ENCODE measurements around the gene SLC9A8. TPM values are rescaled to one million over a fixed set of nuclear protein-coding genes. Genes with fewer than 3 reads are reported as not detected.
A peak's percentile ranks its signal among the peaks of the same experiment; 100 is the strongest.

SLC9A8 gene
- total RNA-seq, 1 donor from 2014 or later = 65.7 TPM

DNA sequence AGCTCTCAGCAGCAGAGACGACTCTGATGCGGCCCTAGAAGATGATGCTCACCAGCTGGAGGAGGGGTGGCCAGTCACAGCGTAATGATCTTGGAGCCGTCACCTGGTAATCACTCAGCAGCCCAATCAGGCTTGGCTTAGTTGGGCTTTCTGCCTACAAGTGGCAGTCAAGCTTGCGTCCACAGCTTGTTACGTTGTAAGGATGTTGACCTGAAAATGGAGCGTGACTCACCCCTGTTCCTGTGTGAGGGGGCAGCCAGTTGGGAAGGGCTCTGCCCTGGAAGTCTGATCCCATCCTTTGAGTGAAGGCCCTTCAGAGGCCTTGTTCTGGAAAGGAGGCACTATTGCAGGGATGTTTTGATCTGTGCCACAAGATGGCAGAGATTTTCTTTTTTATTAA lies 52.9 kb downstream of the SLC9A8 start:
- DNase-seq (no peak), ATAC-seq (ENCODE audit: low read depth) (no peak)
- TF ChIP-seq, protein P1, sequence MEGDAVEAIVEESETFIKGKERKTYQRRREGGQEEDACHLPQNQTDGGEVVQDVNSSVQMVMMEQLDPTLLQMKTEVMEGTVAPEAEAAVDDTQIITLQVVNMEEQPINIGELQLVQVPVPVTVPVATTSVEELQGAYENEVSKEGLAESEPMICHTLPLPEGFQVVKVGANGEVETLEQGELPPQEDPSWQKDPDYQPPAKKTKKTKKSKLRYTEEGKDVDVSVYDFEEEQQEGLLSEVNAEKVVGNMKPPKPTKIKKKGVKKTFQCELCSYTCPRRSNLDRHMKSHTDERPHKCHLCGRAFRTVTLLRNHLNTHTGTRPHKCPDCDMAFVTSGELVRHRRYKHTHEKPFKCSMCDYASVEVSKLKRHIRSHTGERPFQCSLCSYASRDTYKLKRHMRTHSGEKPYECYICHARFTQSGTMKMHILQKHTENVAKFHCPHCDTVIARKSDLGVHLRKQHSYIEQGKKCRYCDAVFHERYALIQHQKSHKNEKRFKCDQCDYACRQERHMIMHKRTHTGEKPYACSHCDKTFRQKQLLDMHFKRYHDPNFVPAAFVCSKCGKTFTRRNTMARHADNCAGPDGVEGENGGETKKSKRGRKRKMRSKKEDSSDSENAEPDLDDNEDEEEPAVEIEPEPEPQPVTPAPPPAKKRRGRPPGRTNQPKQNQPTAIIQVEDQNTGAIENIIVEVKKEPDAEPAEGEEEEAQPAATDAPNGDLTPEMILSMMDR (IDR thresholded peaks at IDR 0.05) = no peak
- peaks cover 91% of the 10 kb centered on the region for H3K36me3 Mint-ChIP-seq (ENCODE audit: low read depth)
- peaks cover 19% of the 10 kb centered on the region for H3K4me1 Mint-ChIP-seq
- H3K27ac Mint-ChIP-seq = no peak overlapping the region
- intact Hi-C loops (cut with micrococcal nuclease) = no loop called here
- H3K9me3 Mint-ChIP-seq = no peaks in the 10 kb centered on the region
- ChIA-PET CTCF (interaction anchor here (1.3 kb wide), 1 partner anchor 257 kb away, joined by 3 read pairs; no protein-coding TSS in a partner anchor), POLR2A (no interaction called here)
- no peaks in the 10 kb centered on the region for H3K27me3 Mint-ChIP-seq
- no peak overlapping the region for H3K4me3 Mint-ChIP-seq

DNA sequence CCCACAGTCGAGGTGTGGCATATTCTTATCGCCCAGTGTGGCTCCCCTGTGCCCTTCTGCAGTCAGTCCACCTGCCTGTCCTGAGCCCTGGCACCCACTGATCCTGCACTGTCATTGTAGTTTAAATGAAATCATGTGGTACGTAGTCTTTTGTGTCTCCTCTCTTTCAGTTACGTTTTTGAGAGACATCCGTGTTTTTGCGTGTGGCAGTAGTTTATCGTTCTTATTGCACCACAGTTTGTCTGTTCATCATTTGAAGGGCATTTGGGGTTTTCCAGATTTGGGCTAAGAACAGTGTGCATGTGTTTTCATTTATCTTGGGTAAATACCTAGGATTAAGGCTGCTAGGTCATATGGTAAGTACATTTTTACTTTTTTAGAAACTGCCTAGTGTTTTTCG lies 53.4 kb downstream of the SLC9A8 start:
- Mint-ChIP-seq H3K27me3 (no peaks in the 10 kb centered on the region), H3K36me3 (ENCODE audit: low read depth) (peaks cover 91% of the 10 kb centered on the region), H3K9me3 (no peaks in the 10 kb centered on the region), H3K27ac (no peak overlapping the region), H3K4me1 (peaks cover 19% of the 10 kb centered on the region), H3K4me3 (no peak overlapping the region)
- no peak for DNase-seq
- TF ChIP-seq, protein P1 (IDR thresholded peaks at IDR 0.05) = no peak
- POLR2A ChIA-PET = no interaction called here
- no peak for ATAC-seq (ENCODE audit: low read depth)
- intact Hi-C loops (cut with micrococcal nuclease) = no loop called here
- CTCF ChIA-PET = no interaction called here

DNA sequence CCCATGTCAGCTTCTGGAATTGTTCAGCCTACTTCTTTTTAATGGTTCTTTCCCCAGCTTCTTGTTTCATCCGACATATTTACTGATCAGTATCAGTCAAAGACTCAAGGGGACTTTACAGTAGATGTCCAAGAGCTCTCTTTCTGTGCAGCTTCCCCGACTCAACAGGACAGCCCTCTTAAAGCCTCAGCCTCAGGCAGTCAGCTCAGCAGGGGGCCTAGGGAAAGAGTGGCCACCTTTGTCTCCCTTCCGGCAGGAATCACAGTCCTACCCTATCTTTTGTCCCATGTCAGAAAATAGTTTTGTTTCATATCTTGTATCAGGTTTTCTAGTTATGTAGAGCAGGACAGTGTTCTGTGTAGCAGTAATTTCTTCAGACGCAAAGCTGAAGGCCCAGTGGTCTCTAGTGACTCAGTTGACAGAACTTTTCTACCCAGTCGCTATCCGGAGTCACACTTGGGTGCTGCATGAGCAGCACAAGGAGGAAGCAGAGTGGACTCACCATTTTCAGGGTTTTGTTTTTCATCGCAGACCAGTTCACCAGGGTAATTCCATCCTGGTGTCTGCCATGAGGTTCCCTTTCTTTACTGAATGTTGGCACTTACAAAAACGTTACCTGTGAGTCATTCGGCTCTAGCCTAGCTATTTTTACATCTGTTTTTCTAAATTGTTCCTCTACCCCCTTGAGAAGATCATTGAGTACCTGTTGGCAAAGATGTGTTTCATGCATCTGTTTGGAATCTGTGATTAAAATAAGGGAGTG lies 55.0 kb downstream of the SLC9A8 start:
- ChIA-PET POLR2A (interaction anchor here (0.6 kb wide), 1 partner anchor 235 kb away, joined by 3 read pairs; no protein-coding TSS in a partner anchor), CTCF (no interaction called here)
- Mint-ChIP-seq H3K9me3 (no peaks in the 10 kb centered on the region), H3K27me3 (no peaks in the 10 kb centered on the region), H3K4me1 (peaks cover 19% of the 10 kb centered on the region), H3K4me3 (no peak overlapping the region), H3K27ac (no peak overlapping the region), H3K36me3 (ENCODE audit: low read depth) (peaks cover 77% of the 10 kb centered on the region)
- intact Hi-C loops (cut with micrococcal nuclease) = no loop called here
- ATAC-seq (ENCODE audit: low read depth) (peak; percentile 47), DNase-seq (no peak)
- TF ChIP-seq, protein P1 (IDR thresholded peaks at IDR 0.05) = no peak

DNA sequence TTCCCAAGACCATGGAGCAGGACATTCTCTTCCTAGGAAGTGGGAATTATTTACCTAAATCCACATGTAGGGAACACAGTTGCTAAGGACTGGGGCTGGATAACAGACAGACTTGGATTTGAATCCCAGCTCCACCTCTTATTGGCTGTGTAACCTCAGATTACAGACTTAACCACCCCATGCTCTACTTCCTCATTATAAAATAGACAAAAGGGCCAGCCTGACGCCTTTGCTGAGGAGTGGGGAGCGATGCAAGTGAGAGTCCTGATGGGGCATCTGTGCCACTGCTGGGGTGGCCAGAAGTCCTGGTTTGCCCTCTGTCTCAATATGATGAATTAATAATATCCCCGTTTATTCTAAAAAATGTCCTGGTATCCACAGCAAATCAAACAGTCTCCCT lies 55.9 kb downstream of the SLC9A8 start:
- H3K4me1 Mint-ChIP-seq = peaks cover 19% of the 10 kb centered on the region
- H3K27me3 Mint-ChIP-seq = no peaks in the 10 kb centered on the region
- no peak for ATAC-seq (ENCODE audit: low read depth)
- ChIA-PET CTCF (no interaction called here), POLR2A (interaction anchor here (0.6 kb wide), 1 partner anchor 236 kb away, joined by 3 read pairs; no protein-coding TSS in a partner anchor)
- intact Hi-C loops (cut with micrococcal nuclease) = no loop called here
- DNase-seq = no peak
- no peak overlapping the region for H3K4me3 Mint-ChIP-seq
- TF ChIP-seq, protein P1 (IDR thresholded peaks at IDR 0.05) = no peak
- no peak overlapping the region for H3K27ac Mint-ChIP-seq
- H3K36me3 Mint-ChIP-seq (ENCODE audit: low read depth) = peaks cover 74% of the 10 kb centered on the region
- H3K9me3 Mint-ChIP-seq = no peaks in the 10 kb centered on the region

DNA sequence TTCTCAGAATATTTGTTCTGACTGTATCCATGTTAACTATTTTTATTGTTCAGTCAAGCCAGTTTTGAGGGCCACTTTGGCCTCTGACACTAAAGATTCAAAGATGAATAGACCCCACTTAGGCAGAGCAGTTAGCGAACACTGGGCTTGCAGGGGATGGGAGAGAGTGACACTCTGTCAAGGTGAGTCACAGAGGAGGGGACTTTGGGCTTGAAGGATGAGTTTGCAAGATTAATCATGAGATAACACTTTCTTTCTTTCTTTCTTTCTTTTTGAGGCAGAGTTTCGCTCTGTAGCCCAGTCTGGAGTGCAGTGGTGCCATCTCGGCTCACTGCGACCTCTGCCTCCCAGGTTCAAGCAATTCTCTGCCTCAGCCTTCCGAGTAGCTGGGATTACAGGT lies 56.3 kb downstream of the SLC9A8 start:
- H3K9me3 Mint-ChIP-seq = no peaks in the 10 kb centered on the region
- no peaks in the 10 kb centered on the region for H3K27me3 Mint-ChIP-seq
- POLR2A ChIA-PET = no interaction called here
- DNase-seq (no peak), ATAC-seq (ENCODE audit: low read depth) (no peak)
- peaks cover 19% of the 10 kb centered on the region for H3K4me1 Mint-ChIP-seq
- H3K4me3 Mint-ChIP-seq = no peak overlapping the region
- intact Hi-C loops (cut with micrococcal nuclease) = no loop called here
- TF ChIP-seq, protein P1 (IDR thresholded peaks at IDR 0.05) = no peak
- no peak overlapping the region for H3K27ac Mint-ChIP-seq
- CTCF ChIA-PET = no interaction called here
- H3K36me3 Mint-ChIP-seq (ENCODE audit: low read depth) = peaks cover 77% of the 10 kb centered on the region

Data from activated B cell treated with CpG ODN at 0.5 μM for 24 hours (primary cell).